Activated CD8-positive, alpha-beta memory T cell treated with anti-CD3 and anti-CD28 coated beads, Interleukin-2, amount 50 U/mL, for 4 hours (primary cell): ENCODE results near the gene ANKRD18B.
"Not testable (repeated sequence)": the region's sequence is repeated elsewhere in the genome, so short reads cannot be mapped to it uniquely, and the experiment has no call there.

Experiments used
- DNase-seq: peaks from one replicate; pipeline ENCODE4 v3.0.0-alpha.2; 2020

The ANKRD18B gene

GRCh38 chr9:33614001-33614687 lies 90.1 kb downstream of the ANKRD18B start:
- no peak for DNase-seq

GRCh38 chr9:33618370-33618769 lies 94.3 kb downstream of the ANKRD18B start:
- not testable (repeated sequence) for DNase-seq

GRCh38 chr9:33619666-33620404 lies 95.8 kb downstream of the ANKRD18B start:
- DNase-seq = no peak

GRCh38 chr9:33620738-33621439 lies 96.8 kb downstream of the ANKRD18B start:
- DNase-seq = no peak
